Caki2 (cell line): ENCODE results near the gene MDM4. TPM values are rescaled to one million over a fixed set of nuclear protein-coding genes. Genes with fewer than 3 reads are reported as not detected.
"Not testable (repeated sequence)": the region's sequence is repeated elsewhere in the genome, so short reads cannot be mapped to it uniquely, and the experiment has no call there.

ENCODE experiments used
- DNase-seq: peaks from one replicate; pipeline ENCODE4 v3.0.0-alpha.2; 2015; ENCODE audit warnings: low read depth
- in situ Hi-C: cut with HindIII; loops from 2 replicates; pipeline ENCODE4 v1.10.0; 2016; ENCODE audit warnings: low sequenced_read_pairs, low pct_unique_long_range_greater_than_20kb, mixed read lengths
- total RNA-seq: library from RNA; depleted of rRNA; stranded (reverse); fragments of >200 nt; shearing (Covaris generic); gene quantifications from 2 replicates; pipeline ENCODE4 v1.2.3, GENCODE V29; 2014; ENCODE audit warnings: low replicate concordance

MDM4 gene
- total RNA-seq, 1 experiment from 2014 or later, result 1.9 TPM

DNA sequence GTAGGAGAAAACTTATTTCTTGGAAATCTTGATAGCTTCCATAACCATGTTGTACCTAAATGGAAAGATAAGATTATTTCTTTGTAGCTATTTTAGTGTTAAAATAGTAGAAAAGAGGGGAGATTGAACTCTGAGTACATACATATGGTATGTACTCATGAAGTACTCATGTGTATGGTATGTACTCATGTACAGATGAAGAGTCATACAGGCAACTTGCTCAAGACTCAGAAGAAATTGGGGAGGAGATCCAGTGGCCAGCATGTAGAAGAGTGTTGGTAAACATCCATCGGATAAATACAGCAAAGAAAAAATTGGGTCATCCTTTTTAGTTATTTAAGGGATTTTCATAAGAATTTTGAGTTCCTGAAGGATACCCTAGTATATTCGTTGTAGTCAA, 29.0 kb downstream of the MDM4 start:
- in situ Hi-C loops, result no loop called here
- DNase-seq, result no peak

GRCh38 chr1:204545881-204546280, 29.7 kb downstream of the MDM4 start:
- in situ Hi-C loops, result no loop called here
- DNase-seq, result no peak

DNA sequence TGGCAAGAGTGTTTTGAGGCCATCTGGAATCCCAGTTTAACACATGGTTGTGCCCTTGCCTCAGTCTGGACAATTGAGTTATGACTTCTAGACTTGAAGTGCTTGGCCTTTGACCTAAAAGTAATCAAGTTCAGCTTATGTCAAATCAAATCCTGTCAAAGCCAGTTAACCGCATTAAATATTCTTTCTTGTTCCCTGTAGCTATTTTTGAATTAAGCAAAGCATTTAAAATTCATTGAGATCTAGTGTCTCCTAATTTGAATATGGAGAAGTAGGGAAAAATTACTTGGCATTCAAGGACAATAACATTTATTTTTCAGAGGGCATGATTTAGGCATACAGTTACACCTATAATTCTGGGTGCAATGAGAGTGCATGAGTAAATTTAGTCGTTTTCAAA, 32.1 kb downstream of the MDM4 start:
- in situ Hi-C loops, result no loop called here
- no peak for DNase-seq

GRCh38 chr1:204549313-204549712, 33.1 kb downstream of the MDM4 start:
- in situ Hi-C loops, result no loop called here
- DNase-seq, result no peak

DNA sequence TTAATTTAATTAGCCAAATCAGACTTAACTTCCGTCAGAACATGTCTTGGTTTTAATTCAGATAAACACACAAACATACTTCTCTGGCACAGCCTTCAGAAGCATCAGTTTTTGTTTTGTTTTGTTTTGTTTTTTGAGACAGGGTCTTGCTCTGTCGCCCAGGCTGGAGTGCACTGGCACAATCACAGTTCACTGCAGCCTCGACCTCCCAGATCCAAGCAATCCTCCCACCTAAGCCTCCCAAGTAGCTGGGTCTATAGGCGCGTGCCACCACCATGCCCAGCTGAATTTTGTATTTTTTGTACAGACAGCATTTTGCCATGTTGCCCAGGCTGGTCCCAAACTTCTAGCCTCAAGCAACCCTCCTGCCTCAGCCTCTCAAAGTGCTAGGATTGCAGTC, 34.7 kb downstream of the MDM4 start:
- in situ Hi-C loops, result no loop called here
- no peak for DNase-seq

DNA sequence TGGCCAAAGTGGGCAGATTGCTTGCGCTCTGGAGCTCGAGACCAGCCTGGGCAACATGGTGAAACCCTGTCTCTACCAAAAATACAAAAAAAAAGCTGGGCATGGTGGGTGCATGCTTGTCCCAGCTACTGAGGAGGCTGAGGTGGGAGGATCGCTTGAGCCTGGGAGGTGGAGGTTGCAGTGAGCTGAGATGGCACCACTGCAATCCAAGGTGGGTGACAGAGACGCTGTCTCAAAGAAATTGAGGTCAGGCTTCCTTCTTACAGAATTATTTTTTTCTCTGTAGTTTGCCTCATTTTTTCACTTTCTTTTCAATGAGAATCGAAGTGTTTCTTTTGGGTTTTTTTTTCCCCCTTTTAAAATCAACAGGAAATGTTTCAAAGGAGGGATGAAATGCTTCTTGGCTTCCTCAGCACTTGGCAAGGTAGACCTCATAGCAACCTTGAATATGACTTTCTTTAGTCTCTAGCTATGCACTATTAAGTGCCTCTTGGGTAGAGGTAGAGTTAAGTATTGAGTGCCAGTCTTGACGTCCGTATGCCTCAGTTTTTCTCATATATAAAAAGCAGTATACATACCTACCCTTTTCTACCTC, 40.3 kb downstream of the MDM4 start:
- in situ Hi-C loops, result no loop called here
- DNase-seq, result no peak

GRCh38 chr1:204558467-204558866, 42.3 kb downstream of the MDM4 start:
- in situ Hi-C loops, result no loop called here

GRCh38 chr1:204560002-204560401, 43.8 kb downstream of the MDM4 start:
- in situ Hi-C loops, DNase-seq: not testable (repeated sequence)

More at GRCh38 chr1:204558467-204558866, 42.3 kb downstream of the MDM4 start:
- DNase-seq, result no peak

- in situ Hi-C loops, result no loop called here
- peak; percentile 19 for DNase-seq
Measured at GRCh38 chr1:204560590-204561150, 44.5 kb downstream of the MDM4 start.

GRCh38 chr1:204562075-204562990, 46.1 kb downstream of the MDM4 start:
- in situ Hi-C loops, result no loop called here
- no peak for DNase-seq

GRCh38 chr1:204563307-204563706, 47.1 kb downstream of the MDM4 start:
- no peak for DNase-seq
- in situ Hi-C loops, result no loop called here

- no peak for DNase-seq
- in situ Hi-C loops, result no loop called here
Measured at GRCh38 chr1:204563780-204564179, 47.6 kb downstream of the MDM4 start.

DNA sequence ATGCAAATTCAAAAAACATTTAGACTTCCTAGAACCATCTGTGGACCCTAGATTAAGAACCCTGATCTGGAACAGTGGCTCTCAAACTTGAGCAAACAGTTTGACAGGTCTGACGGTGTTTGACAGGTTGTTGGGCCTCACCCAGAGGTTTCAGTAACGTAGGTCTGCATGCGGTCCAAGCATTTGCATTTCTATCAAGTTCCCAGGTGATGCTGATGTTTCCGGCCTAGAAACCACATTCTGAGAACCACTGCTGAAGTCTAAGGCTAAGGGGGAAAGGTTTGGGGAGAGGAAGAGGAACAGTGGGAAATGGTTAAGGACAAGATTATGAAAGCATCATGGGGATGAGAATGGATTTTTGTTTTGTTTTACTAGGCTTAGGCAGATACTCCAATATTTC, 48.6 kb downstream of the MDM4 start:
- no peak for DNase-seq
- in situ Hi-C loops, result no loop called here

DNA sequence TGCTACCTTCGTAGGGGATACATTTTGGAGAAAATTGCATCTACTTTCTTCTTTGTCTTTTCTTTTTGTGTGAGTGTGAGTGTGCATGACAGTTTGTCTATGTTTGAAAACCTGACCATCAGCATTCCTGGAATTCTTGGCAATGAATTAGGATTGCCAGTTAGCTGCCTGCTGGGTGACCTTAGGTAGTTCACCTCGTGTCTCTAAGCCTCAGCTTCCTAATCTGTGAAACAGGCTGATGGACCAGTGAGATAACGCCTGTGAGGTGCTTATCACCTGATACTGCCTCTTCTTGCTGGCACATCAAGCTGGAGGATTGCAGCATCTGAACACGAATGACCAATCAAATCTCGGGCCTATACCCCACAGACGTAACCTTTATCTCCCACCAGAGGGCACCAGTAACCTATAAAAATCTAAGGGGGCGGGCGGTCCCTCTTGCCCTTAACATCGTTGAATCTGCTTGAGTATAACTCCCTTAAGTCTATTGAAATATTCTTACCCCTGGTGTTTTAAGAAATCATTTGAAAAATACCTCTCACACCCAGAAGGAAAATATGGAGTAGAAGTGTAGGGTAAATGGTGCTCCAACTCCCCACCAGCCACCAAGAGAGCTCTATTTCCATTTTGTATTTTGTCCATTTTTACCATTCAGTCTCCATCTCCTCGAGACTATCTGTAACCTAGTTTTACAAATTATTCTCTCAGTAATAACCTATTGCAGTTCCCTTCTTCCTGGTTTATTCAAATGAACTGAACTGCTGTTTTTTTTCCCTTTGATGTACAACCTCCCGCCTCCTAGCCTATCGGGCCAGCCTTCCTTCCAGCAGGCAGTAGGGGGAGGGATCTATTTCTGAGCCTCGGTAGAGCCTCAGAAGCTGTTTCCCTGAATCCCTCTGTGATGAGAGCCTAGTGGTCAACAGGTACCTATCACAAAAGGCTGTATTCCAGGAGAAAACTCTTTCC, 49.7 kb downstream of the MDM4 start:
- DNase-seq, result peak; percentile 74
- in situ Hi-C loops, result no loop called here

- no peak for DNase-seq
- in situ Hi-C loops, result no loop called here
Measured at GRCh38 chr1:204566583-204566955, 50.4 kb downstream of the MDM4 start.

GRCh38 chr1:204567071-204567470, 50.9 kb downstream of the MDM4 start:
- no peak for DNase-seq
- in situ Hi-C loops, result no loop called here

- in situ Hi-C loops, result no loop called here
- no peak for DNase-seq
Measured at GRCh38 chr1:204568576-204569315, 52.5 kb downstream of the MDM4 start.

- in situ Hi-C loops, result no loop called here
- DNase-seq, result no peak
Measured at GRCh38 chr1:204569478-204569877, 53.3 kb downstream of the MDM4 start.
